NCI-H748 (cell line): ENCODE data around the gene NTHL1.

ENCODE experiments used
- DNase-seq: peaks from one replicate; lab custom pipeline; 2025; ENCODE audit not compliant: unreplicated experiment; lab: John Stamatoyannopoulos, UW

The NTHL1 gene

DNA sequence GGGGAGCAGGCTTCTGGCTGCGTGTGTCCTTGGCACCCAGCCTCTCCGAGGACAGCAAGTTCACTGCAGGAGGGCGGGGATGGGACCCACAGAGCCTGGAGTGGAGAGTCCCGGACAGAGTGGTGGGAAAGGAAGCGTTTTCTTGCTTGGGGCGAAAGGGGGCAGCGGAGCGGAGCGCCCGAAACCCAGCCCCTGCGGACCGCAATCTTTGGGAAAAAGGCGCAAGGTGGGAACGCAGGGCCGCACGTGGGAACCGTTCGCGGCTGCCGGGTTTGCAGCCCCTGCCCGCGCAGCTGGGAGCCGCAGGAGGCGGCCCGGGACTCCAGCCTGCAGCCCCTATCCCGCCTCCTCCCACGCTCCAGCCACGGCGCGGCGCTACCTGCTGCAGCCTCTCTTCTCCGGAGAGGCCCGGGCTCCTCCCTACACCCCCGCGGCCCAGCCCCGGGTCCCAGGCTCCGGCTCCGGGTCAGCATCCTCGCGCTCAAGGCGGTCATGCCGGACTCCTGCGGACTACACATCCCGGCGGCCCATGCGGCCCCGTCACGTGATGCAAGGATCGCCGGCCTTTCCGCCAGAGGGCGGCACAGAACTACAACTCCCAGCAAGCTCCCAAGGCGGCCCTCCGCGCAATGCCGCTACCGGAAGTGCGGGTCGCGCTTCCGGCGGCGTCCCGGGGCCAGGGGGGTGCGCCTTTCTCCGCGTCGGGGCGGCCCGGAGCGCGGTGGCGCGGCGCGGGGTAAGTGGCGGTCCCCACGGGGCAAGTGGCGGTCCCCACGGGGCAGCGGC lies at the start of gene NTHL1, which contains the start of gene TSC2:
Gene NTHL1 (minus strand): TSS at position 505 of the 786 bp plus-strand sequence. CDS start 11 bp downstream, at position 494.
Gene TSC2 (plus strand): TSS at position 656 of the 786 bp plus-strand sequence. CDS start 631 bp downstream, outside the sequence.
- peak; percentile 92 for DNase-seq

DNA sequence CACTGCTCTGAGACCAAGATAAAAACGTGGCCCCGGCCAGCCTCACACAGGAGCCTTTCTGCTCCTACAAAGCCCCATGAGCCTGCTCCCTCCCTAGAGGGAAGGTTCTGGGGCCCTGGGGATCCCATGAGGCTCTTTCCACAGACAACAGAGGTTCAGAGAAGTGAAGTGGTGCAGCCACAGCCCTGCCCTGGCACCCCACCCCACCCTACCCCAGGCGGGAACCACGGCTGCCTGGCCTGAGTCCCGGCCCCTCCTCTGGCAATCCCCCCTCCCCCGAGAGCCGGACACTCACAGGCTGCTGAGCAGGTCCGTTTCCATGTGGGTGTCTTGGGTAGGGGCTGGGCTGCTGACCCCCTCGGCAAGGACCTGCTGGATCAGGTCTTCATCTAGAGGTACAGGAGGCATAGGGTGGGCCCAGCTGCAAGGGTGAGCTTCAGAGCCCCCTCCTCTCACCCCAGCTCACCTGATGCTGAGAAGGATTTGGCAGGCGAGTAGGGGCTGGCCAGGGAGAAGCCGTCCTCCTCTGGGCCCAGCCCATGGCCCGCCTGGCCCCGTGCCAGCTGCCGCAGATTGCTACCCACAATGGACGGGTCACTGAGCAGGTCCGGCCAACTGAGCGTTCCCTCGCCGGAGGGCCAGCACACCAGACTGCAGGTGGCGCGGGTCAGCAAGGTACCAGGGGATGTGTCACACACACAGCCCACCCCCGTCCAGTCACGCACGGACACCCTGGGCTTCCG lies 49.4 kb upstream of the NTHL1 start:
- no peak for DNase-seq

DNA sequence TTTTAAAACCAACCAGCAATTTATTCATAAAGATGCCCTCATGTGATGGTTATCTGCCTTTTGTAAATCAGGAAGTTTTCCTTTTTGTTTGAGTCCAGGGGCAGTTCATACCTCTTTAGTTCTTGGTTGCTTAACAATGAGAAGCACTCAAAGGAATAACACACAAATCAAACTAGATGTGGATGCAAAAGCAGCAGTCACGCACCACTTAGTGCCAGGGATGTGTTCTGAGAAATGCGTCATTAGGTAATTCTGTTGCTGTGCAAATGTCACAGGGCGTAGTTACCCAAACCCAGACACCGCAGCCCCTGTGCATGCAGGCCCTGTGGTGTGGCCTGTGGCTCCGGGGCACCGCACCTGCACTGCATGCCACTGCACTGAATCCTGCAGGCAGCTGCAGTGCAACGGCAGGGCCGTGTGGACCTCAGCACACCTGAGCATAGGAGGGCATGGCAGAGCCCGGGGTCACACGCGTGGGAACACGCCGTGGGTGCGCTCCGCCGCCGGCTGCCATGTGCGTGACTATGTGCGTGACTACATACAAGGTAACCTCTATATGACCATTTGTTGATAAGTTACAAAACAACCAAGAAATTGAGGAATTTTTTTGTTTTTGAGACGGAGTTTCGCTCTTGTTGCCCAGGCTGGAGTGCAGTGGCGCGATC lies 48.4 kb upstream of the NTHL1 start:
- DNase-seq, result no peak

DNA sequence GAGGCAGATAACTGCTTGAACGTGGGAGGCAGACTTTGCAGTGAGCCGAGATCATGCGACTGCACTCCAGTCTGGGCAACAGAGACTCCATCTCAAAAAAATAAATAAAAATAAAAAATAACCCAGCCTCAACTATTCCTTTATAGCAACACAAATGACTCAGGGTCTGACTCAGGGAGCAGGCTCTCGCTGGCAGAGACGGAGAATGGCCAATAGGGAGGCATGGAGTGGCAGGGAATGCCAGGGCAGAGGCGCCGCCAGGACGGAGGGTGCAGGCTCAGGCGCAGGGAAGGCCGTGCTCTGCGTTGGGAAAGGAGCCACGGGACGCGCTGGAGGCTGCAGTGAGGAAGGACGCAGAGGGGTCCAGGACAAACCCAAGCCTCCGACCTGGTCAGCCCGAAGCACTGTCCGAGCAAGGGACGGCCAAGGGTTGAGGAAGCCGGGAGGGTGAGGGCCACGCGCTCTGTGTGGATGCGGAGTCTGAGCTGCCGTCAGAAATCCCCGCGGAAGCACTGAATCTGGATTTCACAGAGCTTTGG lies 47.8 kb upstream of the NTHL1 start:
- DNase-seq, result no peak

DNA sequence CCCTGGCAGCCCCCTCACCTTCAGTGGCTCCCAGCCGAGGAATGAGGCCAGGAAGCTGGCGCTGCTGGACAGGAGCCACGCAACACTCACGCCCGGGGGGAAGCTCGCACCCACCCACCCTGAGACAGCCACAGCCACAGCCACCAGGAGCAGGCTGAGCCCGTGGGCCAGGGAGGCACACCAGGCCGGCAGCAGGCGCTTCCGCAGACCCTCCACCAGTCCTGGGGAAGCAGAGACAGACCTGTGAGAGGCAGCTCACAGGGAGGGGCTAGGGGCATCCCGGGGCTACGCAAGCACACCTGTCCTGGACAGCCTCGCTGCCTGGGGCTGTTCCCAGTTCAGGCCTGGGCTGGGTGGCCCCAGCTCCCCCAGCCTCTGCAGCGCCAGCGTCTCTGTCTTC lies 46.2 kb upstream of the NTHL1 start:
- DNase-seq, result no peak

DNA sequence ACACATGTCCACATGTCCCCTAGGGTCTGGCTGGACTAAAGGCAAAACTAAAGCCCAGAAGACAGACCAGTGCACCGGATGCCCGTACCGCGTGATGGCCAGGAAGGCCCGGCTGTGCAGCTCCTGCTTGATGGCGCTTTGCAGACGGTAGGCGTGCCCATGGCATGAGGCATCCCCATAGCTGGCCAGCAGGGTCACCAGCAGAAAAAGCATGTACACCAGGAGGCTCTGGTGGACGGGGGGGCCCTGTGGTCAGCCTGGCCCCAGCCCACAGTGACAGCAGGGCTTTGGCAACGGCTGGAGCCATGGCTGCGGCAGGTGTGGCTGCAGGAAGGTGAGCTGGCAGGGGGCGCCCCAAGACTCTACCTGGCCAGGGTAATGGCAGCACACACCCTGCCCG lies 45.2 kb upstream of the NTHL1 start:
- no peak for DNase-seq

DNA sequence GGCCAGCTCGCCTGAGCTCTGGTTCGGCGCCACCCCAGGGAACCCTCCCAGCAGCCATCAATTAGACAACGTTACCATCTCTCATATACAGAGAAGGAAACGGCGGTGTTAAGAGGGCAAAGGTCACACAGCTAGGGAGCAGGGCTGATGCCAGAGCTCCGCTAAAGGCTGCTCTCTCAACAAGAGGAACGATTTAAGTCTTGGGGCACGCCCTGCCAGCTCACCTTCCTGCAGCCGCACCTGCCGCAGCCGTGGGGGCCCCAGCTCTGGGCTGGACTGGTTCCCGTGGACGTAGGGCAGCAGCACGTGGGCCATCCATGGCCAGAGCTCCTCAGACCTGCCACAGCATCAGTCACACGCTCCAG lies 44.6 kb upstream of the NTHL1 start:
- no peak for DNase-seq

DNA sequence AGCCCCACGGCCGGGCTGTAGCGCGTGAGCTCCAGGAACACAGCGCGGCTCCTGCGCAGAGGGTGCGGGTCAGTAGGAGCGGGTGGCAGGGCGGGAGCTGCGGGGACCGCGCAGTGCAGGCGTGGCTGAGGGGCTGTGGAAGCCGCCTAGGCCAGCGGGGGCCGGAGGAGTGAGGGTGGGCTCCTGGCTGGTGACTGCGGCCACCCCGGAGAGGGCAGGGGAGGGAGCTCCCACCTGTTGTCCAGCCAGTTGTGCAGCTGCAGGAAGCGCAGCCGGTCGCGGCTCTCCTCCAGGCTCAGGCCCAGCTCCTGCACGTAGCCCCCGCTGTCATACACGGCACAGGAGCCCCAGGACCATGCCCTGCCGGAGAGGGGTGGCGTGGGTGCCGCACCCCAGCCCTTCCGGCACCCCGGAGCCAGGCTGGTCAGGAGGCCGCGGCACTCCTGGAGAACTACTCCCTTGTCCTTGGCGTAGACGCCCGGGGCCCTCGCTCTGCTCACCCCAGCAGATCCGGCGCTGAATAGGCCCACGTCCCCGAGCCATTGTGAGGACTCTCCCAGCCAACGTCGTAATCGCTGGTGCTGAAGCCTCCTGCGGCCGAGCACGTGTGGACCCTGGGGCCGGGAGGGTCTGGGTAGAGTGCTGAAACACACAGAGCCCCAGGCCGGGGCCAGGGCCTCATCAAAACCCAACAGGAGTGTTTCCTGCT lies 44.1 kb upstream of the NTHL1 start:
- no peak for DNase-seq

DNA sequence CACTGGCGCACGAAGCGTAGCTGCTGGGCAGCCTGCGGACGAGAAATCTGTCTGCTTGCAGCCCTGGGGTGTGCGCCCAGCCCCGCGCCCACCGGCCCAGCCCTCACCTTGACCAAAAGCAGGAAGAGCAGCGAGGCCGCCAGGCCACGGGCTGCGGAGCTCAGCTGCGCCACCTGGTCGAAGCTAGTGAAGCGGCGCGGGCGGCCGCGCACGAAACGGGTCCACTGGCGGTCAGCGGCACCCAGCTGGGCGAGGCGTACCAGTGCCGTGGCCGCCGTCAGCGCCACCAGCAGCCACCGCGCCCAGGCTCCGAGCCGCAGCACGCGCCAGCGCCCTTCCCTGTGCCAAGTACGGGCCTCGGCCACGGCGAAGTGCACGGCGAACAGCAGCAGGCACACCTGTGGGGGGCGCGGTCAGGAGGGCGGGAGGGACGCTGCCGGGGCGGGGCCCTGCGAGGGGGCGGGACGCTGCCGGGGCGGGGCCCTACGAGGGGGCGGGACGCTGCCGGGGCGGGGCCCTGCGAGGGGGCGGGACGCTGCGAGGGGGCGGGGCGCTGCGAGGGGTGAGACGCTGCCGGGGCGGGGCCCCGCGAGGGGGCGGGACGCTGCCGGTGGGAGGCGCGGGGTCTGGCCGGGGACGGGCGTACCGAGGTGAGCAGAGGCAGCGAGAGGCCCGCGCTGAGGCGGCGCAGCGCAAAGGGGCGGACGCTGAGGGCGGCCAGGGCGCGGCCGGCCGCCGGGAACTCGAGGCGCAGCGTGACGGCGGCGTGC lies 43.3 kb upstream of the NTHL1 start:
- DNase-seq, result no peak

DNA sequence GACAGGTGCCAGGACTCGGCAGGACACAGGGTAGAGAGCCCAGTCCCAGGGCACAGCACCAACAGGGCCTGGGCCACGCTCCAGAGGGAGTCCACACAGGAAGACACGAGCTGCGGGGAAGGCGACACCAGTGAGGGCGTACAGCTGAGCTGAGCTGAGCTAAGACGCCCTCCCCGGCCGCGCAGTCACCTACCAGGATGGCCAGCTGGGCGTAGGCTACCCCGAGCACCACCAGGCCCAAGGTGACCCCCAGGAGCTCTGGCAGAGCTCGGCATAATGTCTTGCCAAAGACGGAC lies 42.8 kb upstream of the NTHL1 start:
- DNase-seq, result no peak

DNA sequence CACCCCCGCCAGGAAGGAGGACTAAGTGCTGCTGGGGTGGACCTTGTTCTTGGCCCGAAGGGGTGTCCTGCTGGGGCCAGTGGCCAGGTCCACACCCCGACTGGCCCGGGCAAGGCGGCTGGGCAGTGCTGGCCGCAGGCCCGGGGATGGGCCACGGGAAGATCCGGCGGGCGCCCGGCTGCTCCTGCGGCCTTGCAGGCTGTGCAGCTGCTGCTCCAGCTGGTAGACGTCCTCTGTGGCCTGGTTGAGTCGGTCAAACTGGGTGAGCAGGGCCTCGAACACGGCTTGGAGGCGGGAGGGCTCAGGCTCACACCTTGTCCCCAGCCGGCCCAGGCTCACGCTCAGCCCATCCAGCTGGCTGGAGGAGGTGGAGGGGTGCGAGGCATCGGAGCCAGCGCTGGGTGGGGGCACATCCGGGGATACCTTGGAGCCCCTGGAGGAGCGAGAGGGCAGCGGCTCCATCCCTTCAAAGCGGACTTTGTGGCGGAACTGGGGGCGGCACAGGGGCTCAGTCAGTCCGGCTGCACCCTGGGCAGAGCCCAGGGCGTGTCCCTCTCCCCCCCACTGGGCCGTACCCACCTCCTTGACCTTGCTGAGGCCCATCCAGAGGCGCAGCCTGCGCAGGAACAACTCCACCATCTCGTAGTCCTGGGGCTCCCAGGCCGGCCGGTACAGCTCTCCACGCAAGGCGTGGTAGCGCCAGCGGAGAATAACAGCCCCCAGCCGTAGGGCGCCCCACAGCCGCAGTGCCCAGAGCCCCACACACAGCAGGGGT lies 42.3 kb upstream of the NTHL1 start:
- DNase-seq, result no peak

DNA sequence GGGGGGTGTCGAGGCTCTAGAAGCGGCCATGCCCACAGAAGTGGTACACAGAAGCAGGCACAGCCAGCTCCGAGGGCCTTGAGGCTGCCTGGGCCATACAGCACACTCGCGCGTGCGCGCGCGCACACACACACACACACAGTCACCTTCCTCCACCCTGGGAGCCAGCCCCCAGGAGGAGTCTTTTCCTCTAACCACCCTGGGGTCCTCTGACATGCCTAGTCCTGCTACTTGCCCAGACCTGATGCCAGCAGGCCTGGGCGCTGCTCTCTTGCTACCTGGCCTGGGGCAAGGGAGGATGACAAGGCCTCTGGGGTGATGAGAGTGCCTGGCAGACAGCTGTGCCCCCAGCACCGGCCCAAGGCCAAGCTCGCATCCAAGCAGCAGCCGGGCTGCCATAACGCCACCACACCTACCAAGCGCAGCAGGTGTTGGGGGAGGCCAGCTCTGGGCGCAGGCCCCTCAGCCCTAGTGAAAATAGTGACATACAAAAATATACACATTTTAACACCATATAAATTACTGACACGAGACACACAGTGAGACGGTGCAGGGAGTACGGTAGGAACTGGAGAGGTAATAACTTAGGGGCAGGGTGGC lies 41.2 kb upstream of the NTHL1 start:
- DNase-seq, result no peak

DNA sequence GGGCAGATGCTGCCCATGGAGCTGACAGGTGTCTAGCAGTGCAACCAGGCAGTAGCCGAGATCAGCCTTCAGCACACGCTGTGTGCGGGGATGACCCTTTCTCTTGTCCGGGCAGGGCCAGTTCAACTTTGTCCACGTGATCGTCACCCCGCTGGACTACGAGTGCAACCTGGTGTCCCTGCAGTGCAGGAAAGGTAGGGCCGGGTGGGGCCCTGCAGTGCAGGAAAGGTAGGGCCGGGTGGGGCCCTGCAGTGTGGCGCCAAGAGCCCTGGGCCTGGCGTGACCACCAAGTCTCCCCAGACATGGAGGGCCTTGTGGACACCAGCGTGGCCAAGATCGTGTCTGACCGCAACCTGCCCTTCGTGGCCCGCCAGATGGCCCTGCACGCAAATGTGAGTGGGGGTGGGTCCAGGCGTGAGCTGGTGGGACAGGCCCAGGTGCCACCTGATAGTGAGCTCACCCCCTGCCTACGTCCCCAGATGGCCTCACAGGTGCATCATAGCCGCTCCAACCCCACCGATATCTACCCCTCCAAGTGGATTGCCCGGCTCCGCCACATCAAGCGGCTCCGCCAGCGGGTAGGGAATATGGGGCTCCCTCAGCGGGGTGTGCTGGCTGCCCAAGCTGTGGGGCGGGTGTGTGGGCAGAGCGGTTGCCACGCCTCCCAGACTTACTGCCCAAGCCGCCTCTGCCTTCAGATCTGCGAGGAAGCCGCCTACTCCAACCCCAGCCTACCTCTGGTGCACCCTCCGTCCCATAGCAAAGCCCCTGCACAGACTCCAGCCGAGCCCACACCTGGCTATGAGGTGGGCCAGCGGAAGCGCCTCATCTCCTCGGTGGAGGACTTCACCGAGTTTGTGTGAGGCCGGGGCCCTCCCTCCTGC lies 40.4 kb upstream of the NTHL1 start:
- no peak for DNase-seq

DNA sequence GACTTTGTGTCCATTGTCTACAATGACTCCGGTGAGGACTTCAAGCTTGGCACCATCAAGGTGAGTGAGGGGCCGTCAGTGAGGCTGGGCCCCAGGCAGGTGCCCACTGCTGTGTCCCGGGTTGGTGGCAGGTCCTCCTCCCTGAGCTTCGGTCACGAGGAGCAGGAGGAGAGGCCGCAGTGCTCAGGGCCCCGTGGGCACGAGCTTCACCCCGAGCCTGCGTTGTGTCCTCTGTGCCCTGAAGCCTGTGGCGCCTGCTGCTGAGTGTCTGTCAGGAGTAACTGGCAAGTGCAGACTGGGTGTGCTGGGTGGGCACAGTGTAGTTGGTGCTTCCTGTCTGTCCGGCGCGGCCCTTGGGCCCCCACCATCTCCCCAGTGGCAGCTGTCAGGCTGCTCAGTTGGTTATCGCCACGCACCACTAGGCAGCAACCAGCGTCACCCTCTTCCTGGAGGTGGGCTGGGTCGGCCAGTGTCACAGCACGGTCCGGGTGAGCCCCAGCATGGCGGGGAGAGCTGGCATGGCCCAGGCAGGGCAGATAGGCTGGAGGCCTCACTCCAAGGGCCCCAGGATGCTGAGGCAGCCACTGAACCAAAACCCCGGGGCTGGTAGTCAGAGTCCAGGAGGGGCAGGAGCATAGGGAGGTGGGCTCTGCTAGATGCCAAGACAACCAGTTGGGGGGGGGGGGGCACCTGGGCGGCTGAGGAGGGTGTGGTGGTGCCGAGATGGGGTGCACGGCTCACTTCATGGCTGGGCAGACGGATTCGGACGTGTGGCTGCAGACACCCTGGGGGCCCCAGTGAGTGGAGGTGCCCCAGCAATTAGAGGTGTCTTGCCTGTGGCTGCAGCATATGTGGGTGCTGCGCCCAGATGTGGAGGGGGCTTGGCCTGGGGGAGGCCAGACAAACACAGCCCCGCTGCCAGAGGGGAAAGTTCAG lies 39.4 kb upstream of the NTHL1 start:
- DNase-seq, result no peak

DNA sequence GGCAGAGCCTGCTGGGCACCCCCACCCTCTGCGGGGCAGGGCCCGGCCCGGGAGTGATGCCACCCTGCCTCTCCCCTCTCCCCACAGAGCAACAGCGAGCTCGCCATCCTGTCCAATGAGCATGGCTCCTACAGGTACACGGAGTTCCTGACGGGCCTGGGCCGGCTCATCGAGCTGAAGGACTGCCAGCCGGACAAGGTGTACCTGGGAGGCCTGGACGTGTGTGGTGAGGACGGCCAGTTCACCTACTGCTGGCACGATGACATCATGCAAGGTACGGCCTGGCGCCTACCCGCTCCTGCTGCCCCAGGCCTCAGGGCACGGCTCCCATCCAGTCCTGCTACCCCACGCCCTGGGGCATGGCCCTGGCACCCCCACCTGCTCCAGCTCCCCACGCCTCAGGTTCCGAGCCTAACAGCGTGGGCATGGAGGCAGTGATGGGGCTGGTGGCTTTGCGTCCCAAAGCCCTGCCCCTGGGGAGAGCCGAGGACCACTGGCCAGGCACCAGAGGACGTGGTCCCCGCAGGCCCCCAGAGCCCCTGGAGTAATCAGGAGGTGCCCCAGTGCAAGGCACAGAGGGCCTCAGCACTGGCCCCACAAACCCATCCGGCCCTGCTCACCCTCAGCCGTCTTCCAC lies 38.6 kb upstream of the NTHL1 start:
- no peak for DNase-seq

DNA sequence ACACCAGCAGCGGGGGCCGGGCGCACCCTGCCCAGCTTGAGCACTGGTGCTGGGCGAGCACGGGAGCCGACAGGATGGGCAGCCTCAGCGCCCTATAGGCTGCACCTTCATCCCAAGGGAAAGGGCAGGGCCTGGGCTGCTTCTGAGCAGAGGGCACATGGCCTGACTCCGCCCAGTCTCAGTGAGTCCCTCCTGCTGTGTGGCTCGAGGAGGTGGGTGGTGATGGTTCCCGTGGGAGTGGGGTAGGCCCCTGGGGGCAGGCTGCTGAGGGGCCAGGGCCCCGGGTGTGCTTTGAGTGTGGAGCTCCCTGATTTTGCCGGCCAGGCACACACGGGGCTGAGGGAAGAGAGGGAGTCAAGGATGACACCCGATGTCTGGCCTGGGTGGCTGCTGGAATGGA lies 38.0 kb upstream of the NTHL1 start:
- no peak for DNase-seq
